ENCODE measurements around the gene ARHGEF12.

DNA sequence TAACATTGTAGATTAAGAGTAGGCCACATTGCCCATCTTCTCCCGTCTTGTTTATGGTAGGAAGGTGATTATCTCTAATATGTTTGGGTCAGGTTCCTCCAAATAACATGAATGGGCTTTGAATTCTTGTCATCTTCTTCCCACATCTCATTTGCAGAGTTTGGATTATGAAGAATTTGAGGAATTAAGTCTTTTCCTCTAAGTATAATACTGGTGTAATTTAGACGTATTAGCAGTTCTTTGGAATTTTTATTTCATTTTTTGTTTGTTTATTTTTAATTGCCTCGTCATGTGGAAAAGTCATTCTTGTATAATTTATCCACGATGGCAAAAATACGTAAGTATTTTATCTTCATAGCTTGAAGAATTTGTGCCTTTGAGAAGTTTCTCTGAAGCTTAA is 73.4 kb downstream of the ARHGEF12 start:
- TF ChIP-seq, protein P1, sequence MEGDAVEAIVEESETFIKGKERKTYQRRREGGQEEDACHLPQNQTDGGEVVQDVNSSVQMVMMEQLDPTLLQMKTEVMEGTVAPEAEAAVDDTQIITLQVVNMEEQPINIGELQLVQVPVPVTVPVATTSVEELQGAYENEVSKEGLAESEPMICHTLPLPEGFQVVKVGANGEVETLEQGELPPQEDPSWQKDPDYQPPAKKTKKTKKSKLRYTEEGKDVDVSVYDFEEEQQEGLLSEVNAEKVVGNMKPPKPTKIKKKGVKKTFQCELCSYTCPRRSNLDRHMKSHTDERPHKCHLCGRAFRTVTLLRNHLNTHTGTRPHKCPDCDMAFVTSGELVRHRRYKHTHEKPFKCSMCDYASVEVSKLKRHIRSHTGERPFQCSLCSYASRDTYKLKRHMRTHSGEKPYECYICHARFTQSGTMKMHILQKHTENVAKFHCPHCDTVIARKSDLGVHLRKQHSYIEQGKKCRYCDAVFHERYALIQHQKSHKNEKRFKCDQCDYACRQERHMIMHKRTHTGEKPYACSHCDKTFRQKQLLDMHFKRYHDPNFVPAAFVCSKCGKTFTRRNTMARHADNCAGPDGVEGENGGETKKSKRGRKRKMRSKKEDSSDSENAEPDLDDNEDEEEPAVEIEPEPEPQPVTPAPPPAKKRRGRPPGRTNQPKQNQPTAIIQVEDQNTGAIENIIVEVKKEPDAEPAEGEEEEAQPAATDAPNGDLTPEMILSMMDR (IDR thresholded peaks at IDR 0.05) = no peak
- TF ChIP-seq POLR2A (IDR thresholded peaks at IDR 0.05) = no peak
